Dermis blood vessel endothelial cell (primary cell): ENCODE measurements around the gene AOC1. TPM values are rescaled to one million over a fixed set of nuclear protein-coding genes. Genes with fewer than 3 reads are reported as not detected.

ENCODE experiments used
- DNase-seq: peaks from one replicate; pipeline ENCODE4 v3.0.0; 2010
- total RNA-seq: library from RNA; depleted of rRNA; stranded (reverse); fragments of >200 nt; gene quantifications from 2 replicates; pipeline ENCODE4 v1.2.3, GENCODE V29; 2014

Gene AOC1
- total RNA-seq, 1 donor from 2014 or later: not detected

GRCh38 chr7:150858236-150859197, 6.2 kb downstream of the AOC1 start:
- no peak for DNase-seq

DNA sequence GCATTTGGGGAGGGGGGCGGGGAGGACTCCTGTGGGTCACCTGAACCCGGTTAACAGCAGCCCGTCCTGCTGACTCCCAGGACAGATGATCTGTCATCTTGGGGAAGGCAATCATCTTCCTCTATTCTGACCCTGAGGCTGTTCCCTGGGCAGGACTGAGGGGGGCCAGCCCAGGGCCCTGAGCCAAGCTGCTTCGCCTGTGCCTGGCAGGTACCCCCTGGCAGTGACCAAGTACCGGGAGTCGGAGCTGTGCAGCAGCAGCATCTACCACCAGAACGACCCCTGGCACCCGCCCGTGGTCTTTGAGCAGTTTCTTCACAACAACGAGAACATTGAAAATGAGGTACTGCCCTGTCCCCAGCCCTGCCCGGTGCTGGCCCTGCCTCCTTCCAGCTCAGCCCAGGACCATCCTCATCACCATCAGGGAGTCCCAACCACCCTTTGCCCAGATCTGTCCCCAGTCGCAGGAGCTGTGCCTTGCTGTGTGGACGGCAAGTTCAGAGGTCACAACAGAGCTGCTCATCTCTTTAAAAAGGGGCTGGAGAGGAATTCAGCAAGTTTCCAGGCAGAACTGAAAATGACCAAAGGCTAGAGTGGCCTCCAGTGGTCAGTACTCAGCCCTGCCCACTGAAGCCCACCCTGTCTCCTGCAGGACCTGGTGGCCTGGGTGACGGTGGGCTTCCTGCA, 8.1 kb downstream of the AOC1 start:
- no peak for DNase-seq

DNA sequence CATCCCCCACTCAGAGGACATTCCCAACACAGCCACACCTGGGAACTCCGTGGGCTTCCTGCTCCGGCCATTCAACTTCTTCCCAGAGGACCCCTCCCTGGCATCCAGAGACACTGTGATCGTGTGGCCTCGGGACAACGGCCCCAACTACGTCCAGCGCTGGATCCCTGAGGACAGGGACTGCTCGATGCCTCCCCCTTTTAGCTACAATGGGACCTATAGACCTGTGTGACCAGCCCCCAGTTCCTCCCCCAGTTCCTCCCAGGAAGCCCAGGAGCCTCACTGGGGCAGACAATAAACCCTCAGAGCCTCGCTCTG, 8.6 kb downstream of the AOC1 start:
- DNase-seq: no peak

- no peak for DNase-seq
These were observed 10.0 kb downstream of the AOC1 start for GRCh38 chr7:150862356-150862755.

DNA sequence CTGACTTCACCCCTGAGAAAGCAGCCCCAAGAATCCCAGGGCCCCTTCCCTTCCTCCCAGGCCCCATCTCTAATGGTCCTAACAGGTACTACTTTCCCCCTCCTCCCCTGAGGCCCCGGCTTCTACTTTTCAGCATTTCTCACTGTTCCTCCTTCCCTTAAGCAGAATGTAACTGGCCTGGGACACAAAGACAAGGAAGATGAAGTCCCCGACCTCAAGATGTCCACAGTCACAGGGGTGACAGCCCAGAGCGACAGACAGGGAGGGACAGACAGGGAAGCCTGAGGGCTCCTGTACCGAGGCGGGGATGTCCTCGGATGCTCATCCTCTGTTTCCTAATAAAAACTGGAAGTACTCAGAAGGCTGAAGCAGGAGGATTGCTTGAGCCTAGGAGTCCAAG, 11.6 kb downstream of the AOC1 start:
- no peak for DNase-seq

DNA sequence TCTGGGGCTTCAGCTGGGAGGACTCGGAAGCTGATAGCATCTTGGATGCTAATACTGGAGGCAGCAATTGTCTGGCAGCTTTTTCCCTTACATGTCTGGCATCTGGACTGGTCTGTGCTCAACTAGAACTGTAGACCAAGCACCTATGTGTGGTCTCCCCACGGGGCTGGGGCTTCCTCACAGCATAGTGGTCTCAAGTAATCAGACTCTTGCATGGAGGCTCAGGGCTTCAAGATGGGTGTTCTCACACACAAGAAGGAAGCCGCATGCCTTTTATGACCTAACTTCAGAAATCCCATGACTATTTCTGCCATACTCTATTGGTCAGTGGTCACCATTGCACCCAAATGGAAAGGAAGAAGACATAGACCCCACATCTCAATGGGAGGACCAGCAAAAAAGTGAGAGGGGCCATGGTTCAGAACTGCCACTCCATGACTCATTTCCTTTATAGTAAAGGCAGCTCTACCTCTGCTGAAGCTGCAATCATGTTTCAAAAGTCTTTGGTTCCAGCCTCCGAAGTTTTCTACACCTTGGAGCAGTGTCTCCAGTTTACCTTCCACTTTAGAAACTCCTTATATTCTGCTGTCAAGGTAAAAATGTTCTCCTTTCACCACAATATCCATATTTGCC, 14.7 kb downstream of the AOC1 start:
- DNase-seq: no peak

- DNase-seq: no peak
These were observed 15.3 kb downstream of the AOC1 start for GRCh38 chr7:150867605-150868004.

DNA sequence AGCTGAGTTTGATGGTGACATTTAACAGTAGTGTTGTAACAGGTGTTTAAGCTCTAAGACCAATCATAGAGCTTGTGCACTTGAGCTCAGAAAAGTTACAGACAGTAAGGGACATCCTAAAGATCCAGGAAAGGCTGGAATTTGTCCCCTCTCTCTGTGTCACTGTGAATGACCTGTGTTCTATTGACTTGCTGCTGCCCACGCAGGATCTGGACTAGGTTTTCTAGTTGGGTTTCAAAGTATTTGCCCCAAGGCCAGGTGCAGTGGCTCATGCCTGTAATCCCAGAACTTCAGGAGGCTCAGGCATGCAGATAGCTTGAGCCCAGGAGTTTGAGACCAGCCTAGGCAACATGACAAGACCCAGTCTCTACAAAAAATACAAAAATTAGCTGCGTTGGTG, 17.1 kb downstream of the AOC1 start:
- DNase-seq: no peak

DNA sequence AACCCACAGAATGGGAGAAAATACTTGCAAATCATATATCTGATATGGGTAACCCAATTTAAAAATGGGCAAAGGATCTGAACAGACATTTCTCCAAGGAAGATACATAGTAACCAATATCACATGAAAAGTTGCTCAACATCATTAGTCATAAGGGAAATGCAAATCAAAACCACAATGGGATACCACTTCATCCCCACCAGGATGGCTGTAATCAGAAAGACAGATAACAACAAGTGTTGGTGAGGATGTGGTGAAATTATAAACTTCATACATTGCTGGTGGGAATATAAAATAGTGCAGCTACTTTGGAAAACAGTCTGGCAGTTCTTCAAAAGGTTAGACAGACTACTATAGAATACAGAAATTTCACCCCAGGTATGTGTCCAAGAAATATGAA, 19.3 kb downstream of the AOC1 start:
- DNase-seq: no peak

- no peak for DNase-seq
These were observed 22.3 kb downstream of the AOC1 start for GRCh38 chr7:150874401-150875198.

- peak; percentile 11 for DNase-seq
These were observed 23.5 kb downstream of the AOC1 start for GRCh38 chr7:150875791-150876190.

DNA sequence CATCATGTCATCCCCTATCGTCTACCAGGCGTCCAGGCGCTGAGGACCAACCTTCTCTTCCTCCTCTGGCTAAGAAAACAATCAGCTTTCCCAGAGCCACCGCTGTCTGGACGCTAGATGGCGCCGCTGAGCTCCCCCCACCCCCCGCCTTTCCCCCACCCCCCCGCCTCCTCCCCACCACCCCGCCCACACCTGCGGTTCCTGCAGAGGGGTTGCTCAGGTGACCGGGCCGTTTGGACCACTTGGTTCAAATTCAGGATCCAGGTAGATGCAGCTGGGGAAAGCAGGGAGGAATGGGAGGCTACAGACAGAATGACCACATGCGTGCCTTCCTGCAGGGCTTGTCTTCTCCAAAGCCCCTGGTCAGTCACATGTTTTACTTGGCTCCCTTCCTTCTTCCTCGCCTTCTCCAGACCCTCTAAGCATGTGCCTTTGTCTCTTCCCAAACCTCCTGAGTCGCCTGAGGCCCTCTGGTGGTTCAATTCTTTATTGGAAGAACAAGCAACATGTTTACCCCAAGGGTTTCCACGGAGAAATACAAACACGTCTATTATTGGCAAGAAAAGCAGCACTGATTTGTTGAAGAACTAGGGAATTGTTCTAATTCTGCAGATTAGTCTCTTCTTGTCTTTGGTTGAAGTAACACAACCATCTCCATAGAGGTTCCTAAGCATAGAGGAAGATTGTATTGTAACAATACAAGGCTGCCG, 24.7 kb downstream of the AOC1 start:
- DNase-seq: peak; percentile 92

- DNase-seq: no peak
These were observed 25.2 kb downstream of the AOC1 start for GRCh38 chr7:150877536-150877935.

DNA sequence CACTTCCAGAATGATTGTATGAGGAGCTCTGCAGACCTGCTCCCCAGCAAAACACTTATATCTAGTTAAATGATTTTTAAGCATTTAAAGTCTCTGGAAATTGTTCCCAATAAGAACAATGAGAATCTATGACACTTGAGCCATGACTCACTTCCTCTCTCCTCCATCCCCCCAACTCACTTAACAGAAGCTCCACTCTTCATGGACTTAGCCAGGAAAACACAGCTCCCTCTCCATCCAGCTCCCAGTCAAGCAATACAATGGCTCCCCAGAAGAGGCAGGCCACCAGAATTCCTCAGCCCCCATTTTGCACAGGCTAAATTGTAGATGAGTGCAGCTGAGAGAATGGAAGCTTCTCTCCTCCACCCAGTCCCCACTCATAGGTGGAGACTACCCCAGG, 27.0 kb downstream of the AOC1 start:
- DNase-seq: peak; percentile 76

GRCh38 chr7:150881189-150881588, 28.9 kb downstream of the AOC1 start:
- DNase-seq: no peak

GRCh38 chr7:150890853-150891584, 38.7 kb downstream of the AOC1 start:
- no peak for DNase-seq

DNA sequence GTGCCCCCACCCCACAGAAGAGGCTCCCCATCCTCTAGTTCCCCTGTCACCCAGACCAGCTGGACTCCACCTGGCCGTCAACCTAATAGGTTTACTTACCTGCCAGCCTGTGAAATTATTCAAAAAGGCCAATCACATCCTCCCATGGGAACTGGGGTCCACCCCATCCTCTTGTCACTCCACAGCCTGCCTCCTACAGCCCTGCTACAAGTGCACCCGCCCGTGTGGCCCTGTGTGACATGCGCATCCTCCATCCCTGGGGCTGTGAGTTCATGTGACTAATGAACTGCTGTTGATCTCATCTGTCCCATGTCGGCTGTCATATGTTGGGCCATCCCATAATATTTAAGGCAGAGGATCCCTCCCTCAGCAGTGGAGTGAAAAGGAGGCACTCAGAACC, 39.4 kb downstream of the AOC1 start:
- DNase-seq: no peak

GRCh38 chr7:150895809-150896208, 43.5 kb downstream of the AOC1 start:
- DNase-seq: no peak

GRCh38 chr7:150896562-150897209, 44.4 kb downstream of the AOC1 start:
- DNase-seq: no peak

GRCh38 chr7:150897502-150898474, 45.5 kb downstream of the AOC1 start:
- peak; percentile 8 for DNase-seq
